GM12878 (cell line): ENCODE results near the gene TCN1. TPM values are rescaled to one million over a fixed set of nuclear protein-coding genes. Genes with fewer than 3 reads are reported as not detected.

Experiments
- ATAC-seq: fragments of 200-7000 bp; cut with Tn5 transposase; 3 replicates; pipeline ENCODE4 v1.9.1; 2020; ENCODE audit warnings: mild to moderate bottlenecking, moderate library complexity
- BruUV-seq: library from RNA; stranded (reverse); fragments of 400-500 nt; replicated peaks from 2 replicates; lab custom pipeline; 2021; lab: Mats Ljungman, UMichigan
- CTCF ChIA-PET: fragments of 300-600 bp; sonication (Branson Sonifier 250); formaldehyde crosslinking; extraction: SDS; loops from one replicate; lab custom pipeline; 2021; ENCODE audit warnings: inconsistent platforms; lab: Yijun Ruan, JAX
- POLR2A ChIA-PET: fragments of 350-600 bp; formaldehyde crosslinking; extraction: SDS; loops from one replicate; lab custom pipeline; 2021; ENCODE audit warnings: inconsistent platforms; lab: Charles Lee
- RAD21 ChIA-PET: fragments of 300-600 bp; sonication (Branson Sonifier 250); formaldehyde crosslinking; loops from one replicate; lab custom pipeline; 2023; ENCODE audit warnings: antibody characterized with exemption; ENCODE audit not compliant: unreplicated experiment; lab: Charles Lee
- SMC1A ChIA-PET: fragments of 300-600 bp; sonication (Branson Sonifier 250); formaldehyde crosslinking; loops from one replicate; lab custom pipeline; 2023; ENCODE audit not compliant: unreplicated experiment, uncharacterized antibody; lab: Charles Lee
- DNase-seq: peaks from one replicate; pipeline ENCODE4 v3.0.0-alpha.2; 2011; ENCODE audit warnings: low read depth, low spot score
- FAIRE-seq: peaks from 3 replicates; lab custom pipeline; 2011; peaks lifted over from hg19 to GRCh38; lab: Jason Lieb, UNC
- H2AFZ ChIP-seq: 2 replicates; pipeline ENCODE4 v1.6.0; 2011; ENCODE audit warnings: low read depth, low read length, control low read depth; ENCODE audit not compliant: control insufficient read depth
- H3K27ac ChIP-seq: 2 replicates; pipeline ENCODE4 v1.5.1; 2011; ENCODE audit warnings: control low read depth; ENCODE audit not compliant: control insufficient read depth, insufficient read depth
- H3K27me3 ChIP-seq, 2 experiments: replicated peaks in 1 of 2; 2 replicates each; pipeline versions ENCODE4 v1.6.0 to v1.6.1; 2011; ENCODE audit warnings: low read length in 1 of 2; ENCODE audit not compliant: control insufficient read depth in 2 of 2, insufficient read depth in 2 of 2
- H3K36me3 ChIP-seq, 2 experiments: 2 replicates each; pipeline ENCODE4 v1.5.1; 2011; ENCODE audit warnings: low read length in 1 of 2; ENCODE audit not compliant: control insufficient read depth in 2 of 2, insufficient read depth in 2 of 2
- H3K4me1 ChIP-seq: 2 replicates; pipeline ENCODE4 v1.6.1; 2011; ENCODE audit warnings: mild to moderate bottlenecking, low read length, moderate library complexity, mixed read lengths; ENCODE audit not compliant: control insufficient read depth, insufficient read depth
- H3K4me2 ChIP-seq: 2 replicates; pipeline ENCODE4 v1.6.0; 2011; ENCODE audit warnings: control low read depth; ENCODE audit not compliant: control insufficient read depth, insufficient read depth
- H3K4me3 ChIP-seq: fragments of 200-600 bp; sonication (generic); 2 replicates; pipeline ENCODE4 v1.5.1; 2016
- H3K79me2 ChIP-seq: 2 replicates; pipeline ENCODE4 v1.6.0; 2011; ENCODE audit warnings: low read length; ENCODE audit not compliant: control insufficient read depth, insufficient read depth
- H3K9ac ChIP-seq: 2 replicates; pipeline ENCODE4 v1.8.0; 2011; ENCODE audit warnings: low read length, control low read depth, mixed read lengths; ENCODE audit not compliant: control insufficient read depth, insufficient read depth
- H3K9me3 ChIP-seq: replicated peaks from 3 replicates; pipeline ENCODE4 v1.5.1; 2011; ENCODE audit warnings: mild to moderate bottlenecking, low read length; ENCODE audit not compliant: control insufficient read depth, insufficient read depth
- H4K20me1 ChIP-seq: 2 replicates; pipeline ENCODE4 v1.6.0; 2011; ENCODE audit not compliant: control insufficient read depth, insufficient read depth
- CBX5 ChIP-seq: sonication (generic); IDR thresholded peaks from 2 replicates; pipeline ENCODE4 v1.6.1; 2016; ENCODE audit warnings: low read depth, moderate library complexity, mild to moderate bottlenecking, inconsistent platforms
- CHD4 ChIP-seq: fragments of 200-600 bp; sonication (generic); IDR thresholded peaks from 2 replicates; pipeline ENCODE4 v1.6.1; 2016; ENCODE audit warnings: mild to moderate bottlenecking
- DPF2 ChIP-seq: fragments of 450-650 bp; IDR thresholded peaks from 2 replicates; pipeline ENCODE4 v1.6.1; 2017; ENCODE audit warnings: mild to moderate bottlenecking
- IKZF2 ChIP-seq, 2 experiments: fragments of 450-650 bp; IDR thresholded peaks; 2 replicates each; pipeline ENCODE4 v1.6.1; 2017; ENCODE audit warnings: mild to moderate bottlenecking in 2 of 2, moderate library complexity in 2 of 2
- NFXL1 ChIP-seq: fragments of 450-650 bp; IDR thresholded peaks from 2 replicates; pipeline ENCODE4 v1.6.1; 2017; ENCODE audit warnings: antibody characterized with exemption, mild to moderate bottlenecking, borderline replicate concordance
- NR2C1 ChIP-seq: fragments of 450-650 bp; IDR thresholded peaks from 2 replicates; pipeline ENCODE4 v1.6.1; 2017; ENCODE audit warnings: antibody characterized with exemption, mild to moderate bottlenecking, moderate library complexity
- POLR2A ChIP-seq: IDR thresholded peaks from 2 replicates; pipeline ENCODE4 v1.6.1; 2011; ENCODE audit warnings: low read depth, mild to moderate bottlenecking, low read length
- RAD21 ChIP-seq: IDR thresholded peaks from 2 replicates; pipeline ENCODE4 v1.6.1; 2011; ENCODE audit warnings: mild to moderate bottlenecking, low read depth, low read length, moderate library complexity; ENCODE audit not compliant: insufficient read depth
- SMC3 ChIP-seq: IDR thresholded peaks from 2 replicates; pipeline ENCODE4 v1.6.1; 2011; ENCODE audit warnings: low read length, improper control_type of control experiment, borderline replicate concordance
- SREBF1 ChIP-seq: IDR thresholded peaks from 2 replicates; pipeline ENCODE4 v1.6.1; 2012; ENCODE audit warnings: mild to moderate bottlenecking, low read length
- TAF1 ChIP-seq: IDR thresholded peaks from 2 replicates; pipeline ENCODE4 v1.6.1; 2011; ENCODE audit warnings: mild to moderate bottlenecking, low read depth, low read length, borderline replicate concordance
- TARDBP ChIP-seq: IDR thresholded peaks from 2 replicates; pipeline ENCODE4 v1.6.1; 2016; ENCODE audit warnings: borderline replicate concordance
- TBL1XR1 ChIP-seq: IDR thresholded peaks from 2 replicates; pipeline ENCODE4 v1.6.1; 2012; ENCODE audit warnings: low read depth, low read length, improper control_type of control experiment
- ZBTB40 ChIP-seq: fragments of 450-650 bp; IDR thresholded peaks from 2 replicates; pipeline ENCODE4 v1.6.1; 2016; ENCODE audit warnings: mild to moderate bottlenecking, moderate library complexity, borderline replicate concordance
- ZNF207 ChIP-seq: fragments of 450-650 bp; IDR thresholded peaks from 2 replicates; pipeline ENCODE4 v1.6.1; 2014; ENCODE audit warnings: antibody characterized with exemption, mild to moderate bottlenecking, borderline replicate concordance
- WGBS: methylation state at CpG from one replicate; pipeline ENCODE4 v1.1.6; 2016; ENCODE audit warnings: low lambda C conversion rate; ENCODE audit not compliant: insufficient replicate concordance, insufficient coverage; ENCODE audit errors: missing lambda C conversion rate; 5-methylcytosine and 5-hydroxymethylcytosine counted together
- in situ Hi-C: fragments of 300-500 bp; cut with MboI; formaldehyde crosslinking; loops from 9 replicates; pipeline ENCODE4 v1.14.3; 2018; ENCODE audit warnings: mixed read lengths
- intact Hi-C: fragments of 100-400 bp; cut with micrococcal nuclease; formaldehyde crosslinking; loops from one replicate; pipeline ENCODE4 v1.14.2; 2022; ENCODE audit not compliant: unreplicated experiment
- polyA plus RNA-seq, 11 experiments: library from polyadenylated mRNA; depleted of rRNA in 4 of 11; unstranded in 6 of 11; stranded (reverse) in 5 of 11; fragments of >200 nt; fragmentation: Nextera tagmentation in 4 of 11; fragmentation: Illumina TruSeq in 1 of 11; extraction: Ambion mirVana in 4 of 11; extraction: Trizol in 1 of 11; gene quantifications; 1 replicate in 1 of 11; 2 replicates in 10 of 11; pipeline versions ENCODE4 v1.2.1 to v1.2.3, GENCODE V29; 2011 to 2016; ENCODE audit warnings: inconsistent platforms in 2 of 11, missing spikeins in 2 of 11, low read depth in 1 of 11
- total RNA-seq, 4 experiments: library from RNA; depleted of rRNA in 3 of 4; stranded (reverse); fragments of >200 nt in 3 of 4; fragmentation: Illumina TruSeq in 1 of 4; extraction: Trizol in 1 of 4; gene quantifications; 2 replicates each; pipeline versions ENCODE4 v1.2.1 to v1.2.3, GENCODE V29; 2013 to 2021
- TF ChIP-seq, protein P1 (sequence below): fragments of 450-650 bp; IDR thresholded peaks from 2 replicates; pipeline ENCODE4 v1.6.1; 2017; ENCODE audit warnings: mild to moderate bottlenecking, low read depth, inconsistent platforms; ENCODE audit not compliant: poor library complexity, severe bottlenecking
- TF ChIP-seq, protein P2 (sequence below): fragments of 450-650 bp; IDR thresholded peaks from 2 replicates; pipeline ENCODE4 v1.6.1; 2017; ENCODE audit warnings: antibody characterized with exemption, mild to moderate bottlenecking, moderate library complexity

The TCN1 gene
- total and polyA plus RNA-seq, 10 of the 15 experiments (the other 5 are each of a cell fraction or from before 2014, with no cell fraction given): not detected

- no peaks in the 10 kb centered on the region for H3K9me3 ChIP-seq
- FAIRE-seq: no peak
- no peak overlapping the region for H3K4me3 ChIP-seq
- H3K4me1 ChIP-seq: no peaks in the 10 kb centered on the region
- no peaks in the 10 kb centered on the region for H3K79me2 ChIP-seq
- ChIA-PET RAD21 (no interaction called here), CTCF (no interaction called here), POLR2A (no interaction called here), SMC1A (interaction anchor here (0.5 kb wide), 1 partner anchor 20 kb away, joined by 4 read pairs; no protein-coding TSS in a partner anchor)
- intact Hi-C loops (no loop called here), in situ Hi-C loops (no loop called here)
- no TSS peak for BruUV-seq
- H3K9ac ChIP-seq: no peak overlapping the region
- H3K27ac ChIP-seq: no peak overlapping the region
- no peak overlapping the region for H3K4me2 ChIP-seq
- no peak overlapping the region for H2AFZ ChIP-seq
- 0% methylated on average over 1 of the region's 1 CpG for WGBS
- no peaks in the 10 kb centered on the region for H4K20me1 ChIP-seq
- ATAC-seq: no peak
- no peak for DNase-seq
- no peaks in the 10 kb centered on the region for H3K36me3 ChIP-seq
- 0 out of 4 replicates have a peak, but pooled peaks cover 0 to 2% of the 10 kb centered on the region in 2 experiments for H3K27me3 ChIP-seq
- TF ChIP-seq, protein P1, sequence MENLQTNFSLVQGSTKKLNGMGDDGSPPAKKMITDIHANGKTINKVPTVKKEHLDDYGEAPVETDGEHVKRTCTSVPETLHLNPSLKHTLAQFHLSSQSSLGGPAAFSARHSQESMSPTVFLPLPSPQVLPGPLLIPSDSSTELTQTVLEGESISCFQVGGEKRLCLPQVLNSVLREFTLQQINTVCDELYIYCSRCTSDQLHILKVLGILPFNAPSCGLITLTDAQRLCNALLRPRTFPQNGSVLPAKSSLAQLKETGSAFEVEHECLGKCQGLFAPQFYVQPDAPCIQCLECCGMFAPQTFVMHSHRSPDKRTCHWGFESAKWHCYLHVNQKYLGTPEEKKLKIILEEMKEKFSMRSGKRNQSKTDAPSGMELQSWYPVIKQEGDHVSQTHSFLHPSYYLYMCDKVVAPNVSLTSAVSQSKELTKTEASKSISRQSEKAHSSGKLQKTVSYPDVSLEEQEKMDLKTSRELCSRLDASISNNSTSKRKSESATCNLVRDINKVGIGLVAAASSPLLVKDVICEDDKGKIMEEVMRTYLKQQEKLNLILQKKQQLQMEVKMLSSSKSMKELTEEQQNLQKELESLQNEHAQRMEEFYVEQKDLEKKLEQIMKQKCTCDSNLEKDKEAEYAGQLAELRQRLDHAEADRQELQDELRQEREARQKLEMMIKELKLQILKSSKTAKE: no peak
- TF ChIP-seq CBX5: no peak
- TF ChIP-seq POLR2A: no peak
- no peak for TF ChIP-seq DPF2
- TF ChIP-seq SMC3: no peak
- TF ChIP-seq ZNF207: no peak
- TF ChIP-seq ZBTB40: no peak
- TF ChIP-seq TBL1XR1: no peak
- TF ChIP-seq TAF1: no peak
- no peak for TF ChIP-seq RAD21
- TF ChIP-seq NFXL1: no peak
- TF ChIP-seq NR2C1: no peak
- TF ChIP-seq, protein P2, sequence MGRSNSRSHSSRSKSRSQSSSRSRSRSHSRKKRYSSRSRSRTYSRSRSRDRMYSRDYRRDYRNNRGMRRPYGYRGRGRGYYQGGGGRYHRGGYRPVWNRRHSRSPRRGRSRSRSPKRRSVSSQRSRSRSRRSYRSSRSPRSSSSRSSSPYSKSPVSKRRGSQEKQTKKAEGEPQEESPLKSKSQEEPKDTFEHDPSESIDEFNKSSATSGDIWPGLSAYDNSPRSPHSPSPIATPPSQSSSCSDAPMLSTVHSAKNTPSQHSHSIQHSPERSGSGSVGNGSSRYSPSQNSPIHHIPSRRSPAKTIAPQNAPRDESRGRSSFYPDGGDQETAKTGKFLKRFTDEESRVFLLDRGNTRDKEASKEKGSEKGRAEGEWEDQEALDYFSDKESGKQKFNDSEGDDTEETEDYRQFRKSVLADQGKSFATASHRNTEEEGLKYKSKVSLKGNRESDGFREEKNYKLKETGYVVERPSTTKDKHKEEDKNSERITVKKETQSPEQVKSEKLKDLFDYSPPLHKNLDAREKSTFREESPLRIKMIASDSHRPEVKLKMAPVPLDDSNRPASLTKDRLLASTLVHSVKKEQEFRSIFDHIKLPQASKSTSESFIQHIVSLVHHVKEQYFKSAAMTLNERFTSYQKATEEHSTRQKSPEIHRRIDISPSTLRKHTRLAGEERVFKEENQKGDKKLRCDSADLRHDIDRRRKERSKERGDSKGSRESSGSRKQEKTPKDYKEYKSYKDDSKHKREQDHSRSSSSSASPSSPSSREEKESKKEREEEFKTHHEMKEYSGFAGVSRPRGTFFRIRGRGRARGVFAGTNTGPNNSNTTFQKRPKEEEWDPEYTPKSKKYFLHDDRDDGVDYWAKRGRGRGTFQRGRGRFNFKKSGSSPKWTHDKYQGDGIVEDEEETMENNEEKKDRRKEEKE: no peak
- no peak for TF ChIP-seq TARDBP
- TF ChIP-seq SREBF1: no peak
- TF ChIP-seq IKZF2 (IDR thresholded peaks at IDR 0.05): no peak
- TF ChIP-seq CHD4: no peak
Measured at GRCh38 chr11:59866836-59867235, 549 bp upstream of the TCN1 start.
